HG02973 (cell line): ENCODE data around the gene SALL1.

ENCODE experiments used
- ATAC-seq: cut with Tn5 transposase; IDR thresholded peaks from one replicate; pipeline ENCODE4 v1.9.1; 2021; ENCODE audit warnings: moderate library complexity; ENCODE audit not compliant: unreplicated experiment

Gene SALL1

DNA sequence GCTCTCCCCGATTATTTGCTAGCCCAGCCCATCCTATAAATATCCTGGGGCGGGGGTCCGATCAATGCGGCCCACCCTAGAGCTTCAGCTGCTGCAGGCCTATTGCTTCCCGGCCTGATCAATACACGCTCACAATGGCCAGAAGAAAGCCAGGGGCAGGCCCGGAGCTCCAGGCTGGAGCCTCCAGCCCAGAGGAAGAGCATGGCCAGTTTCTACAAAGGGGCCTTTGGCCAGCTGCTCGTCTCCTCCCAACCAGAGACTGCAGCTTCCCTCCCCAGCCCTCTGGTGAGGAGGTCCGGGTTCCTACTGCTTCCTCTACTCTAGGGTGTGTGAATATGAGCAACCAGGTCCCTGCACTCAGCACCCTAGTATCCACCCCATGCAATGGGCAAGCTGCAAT is 36.7 kb downstream of the SALL1 start:
- no peak for ATAC-seq

DNA sequence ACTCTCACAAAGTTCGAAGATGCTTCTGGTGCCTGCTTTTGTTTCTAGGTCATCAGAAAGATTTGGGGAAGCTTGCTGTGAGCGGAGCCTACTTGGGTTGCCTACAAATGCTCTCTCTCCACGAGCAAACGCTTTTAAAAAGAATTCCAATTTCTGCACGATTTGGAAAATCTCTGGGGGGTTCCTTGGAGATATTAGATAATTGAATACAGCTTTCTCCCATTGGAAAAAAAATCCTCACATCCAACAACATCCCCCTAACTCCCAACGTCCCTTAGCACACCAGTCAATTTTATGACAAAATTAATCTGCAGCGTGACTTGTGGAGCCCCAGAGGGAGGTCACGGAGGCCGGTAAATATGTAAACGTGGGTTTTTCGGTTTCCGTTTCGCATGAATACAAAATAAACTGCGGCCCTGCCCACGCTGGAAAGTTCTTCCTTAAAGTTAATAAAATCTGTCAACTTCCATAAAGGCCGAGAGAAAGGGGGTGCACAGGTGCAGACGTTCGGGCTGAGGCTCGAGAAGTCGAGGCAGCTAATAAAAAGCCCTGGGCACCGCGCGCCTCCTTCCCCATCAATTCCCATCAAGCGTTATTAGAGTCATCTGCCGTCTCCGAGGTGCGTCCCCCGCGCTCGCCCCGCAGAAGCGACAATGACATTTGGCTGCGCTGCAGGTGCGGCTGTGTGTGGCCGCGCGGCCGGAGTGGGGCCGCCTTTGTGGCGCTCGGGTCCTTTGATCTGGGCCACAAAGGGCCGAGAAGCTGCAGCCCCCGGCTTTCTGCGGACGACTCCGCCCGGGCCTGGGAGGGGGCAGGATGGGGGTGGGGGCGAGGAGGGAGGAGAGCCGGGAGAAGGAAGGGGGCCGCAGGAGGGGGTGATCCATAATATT is 37.6 kb downstream of the SALL1 start:
- ATAC-seq = no peak

DNA sequence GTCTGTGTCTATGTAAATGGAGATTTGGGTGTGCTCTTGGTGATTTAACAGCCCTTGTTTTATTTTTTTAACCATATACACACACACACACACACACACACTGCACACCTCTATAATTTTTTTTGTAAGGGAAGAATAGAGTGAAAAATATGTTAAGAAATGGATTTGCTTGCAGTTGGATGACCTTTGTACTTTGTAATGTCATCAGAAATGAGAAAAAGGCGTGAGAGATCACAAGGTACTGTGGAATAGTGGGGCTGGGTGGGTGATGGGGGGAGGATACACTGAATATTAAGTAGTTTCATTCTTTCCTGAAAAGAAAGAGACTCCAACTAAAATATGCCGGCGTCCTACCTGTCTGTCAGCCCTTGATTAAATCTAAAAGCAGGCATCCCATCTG is 38.7 kb downstream of the SALL1 start:
- ATAC-seq = no peak

DNA sequence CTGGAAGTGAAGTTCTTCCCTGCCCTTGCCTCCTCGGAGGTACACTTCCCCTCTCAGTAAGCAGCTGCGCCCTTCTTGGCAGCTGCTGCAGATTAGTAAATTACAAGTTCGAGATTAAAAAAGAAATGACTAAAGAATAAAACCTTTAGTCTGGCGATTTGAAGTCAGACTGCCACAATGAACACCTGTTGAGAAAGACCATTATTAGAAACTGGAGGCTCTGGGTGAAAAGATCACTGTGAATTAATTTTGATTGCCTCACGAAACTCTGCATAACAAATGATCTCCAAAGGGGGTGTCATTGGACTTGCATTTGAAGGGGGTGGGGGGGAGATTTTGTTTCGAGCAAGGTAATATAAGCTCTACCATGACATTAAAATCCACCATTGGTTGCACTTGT is 39.3 kb downstream of the SALL1 start:
- no peak for ATAC-seq

DNA sequence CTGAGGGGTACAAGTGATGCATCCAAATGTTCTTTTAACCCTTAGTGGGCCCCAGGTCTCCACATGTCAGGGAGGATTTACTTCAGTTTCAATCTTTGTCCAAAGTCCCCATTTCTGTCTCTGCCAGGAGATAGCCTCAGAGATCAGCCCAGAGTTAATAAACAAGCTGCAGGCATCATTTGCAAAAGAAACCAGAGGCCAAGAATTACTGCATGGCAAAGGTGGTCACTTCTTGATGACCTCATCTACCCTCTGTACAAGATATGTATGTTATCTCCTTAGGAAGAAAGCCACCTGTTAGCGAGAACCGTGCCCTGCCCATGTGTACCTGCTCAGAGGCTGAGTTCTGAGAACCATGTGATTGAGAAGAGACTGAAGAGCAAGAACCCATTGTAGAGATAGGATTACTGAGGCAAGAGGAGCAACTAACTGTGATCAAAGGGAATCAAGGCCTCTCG is 40.3 kb downstream of the SALL1 start:
- no peak for ATAC-seq

DNA sequence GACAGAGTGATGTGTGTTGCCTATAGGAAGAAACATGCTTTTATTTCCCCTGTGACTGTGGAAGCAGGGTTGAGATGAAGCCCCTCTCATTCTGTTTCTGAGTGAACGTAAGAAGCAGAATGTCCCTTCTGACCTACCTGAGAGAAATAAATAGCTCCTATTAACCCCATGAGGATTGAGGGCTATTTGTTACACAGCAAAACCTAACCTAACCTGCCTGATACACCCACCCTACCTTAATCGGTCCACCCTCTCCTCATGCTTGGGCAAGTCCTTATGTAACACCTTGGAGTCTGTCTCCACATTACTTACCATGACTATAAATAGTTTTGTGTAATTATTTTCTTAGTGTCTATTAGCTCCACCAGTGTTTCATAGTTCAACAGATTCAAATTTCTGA is 41.9 kb downstream of the SALL1 start:
- no peak for ATAC-seq

DNA sequence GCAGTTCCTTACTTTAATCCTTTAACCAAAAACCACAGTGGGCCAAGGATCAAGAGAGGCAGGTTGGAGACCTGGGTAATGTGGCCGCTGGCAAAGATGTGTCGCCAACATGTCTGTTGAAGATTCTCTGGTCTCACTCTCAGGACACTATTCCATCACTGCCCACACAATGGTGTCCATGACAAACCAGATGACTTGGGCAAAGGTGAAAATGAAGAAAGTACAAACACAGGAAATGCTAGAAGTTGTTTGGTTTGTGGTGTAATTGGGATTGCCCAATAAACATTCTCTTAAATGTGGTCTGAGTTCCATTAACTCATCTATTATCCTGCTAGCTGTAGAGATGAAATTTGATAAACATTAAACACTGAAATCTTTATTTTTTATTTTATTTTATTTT is 43.3 kb downstream of the SALL1 start:
- ATAC-seq = no peak

DNA sequence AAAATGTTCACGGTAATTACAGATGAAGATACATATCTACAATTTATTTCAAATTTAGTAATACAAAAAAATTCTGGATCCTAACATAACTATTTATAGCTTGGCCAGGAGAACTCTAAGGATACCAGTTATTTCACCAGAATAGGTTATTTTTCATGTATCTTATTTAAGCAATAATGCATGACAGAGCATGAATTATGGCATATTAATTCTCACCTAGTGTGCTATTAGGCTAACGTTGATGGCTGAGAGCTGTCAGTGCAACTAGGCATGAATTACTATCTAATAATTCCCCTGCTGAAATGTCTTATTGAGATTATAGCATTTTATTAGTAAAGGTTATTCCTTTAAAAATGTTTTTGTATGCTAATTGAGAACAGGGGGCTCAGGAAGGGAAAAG is 44.5 kb downstream of the SALL1 start:
- ATAC-seq = no peak

DNA sequence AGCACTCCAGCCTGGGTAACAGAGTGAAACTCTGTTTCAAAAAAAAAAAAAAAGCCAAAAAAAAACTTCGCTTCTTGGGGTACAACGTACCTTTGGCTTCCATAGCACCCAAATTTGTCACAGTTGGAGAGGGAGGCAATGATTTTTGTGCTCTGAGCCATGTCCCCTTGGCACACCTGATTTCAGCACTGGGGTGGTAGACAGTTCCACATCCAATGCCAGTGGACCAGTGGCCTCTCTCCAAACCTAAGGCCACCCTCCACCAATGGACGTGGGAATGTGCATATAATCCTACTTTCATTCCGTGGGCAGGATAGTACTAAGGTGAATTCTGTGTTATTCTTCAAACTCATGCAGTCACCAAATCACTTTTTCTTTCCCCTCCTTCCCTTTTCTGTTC is 47.5 kb downstream of the SALL1 start:
- ATAC-seq = no peak

DNA sequence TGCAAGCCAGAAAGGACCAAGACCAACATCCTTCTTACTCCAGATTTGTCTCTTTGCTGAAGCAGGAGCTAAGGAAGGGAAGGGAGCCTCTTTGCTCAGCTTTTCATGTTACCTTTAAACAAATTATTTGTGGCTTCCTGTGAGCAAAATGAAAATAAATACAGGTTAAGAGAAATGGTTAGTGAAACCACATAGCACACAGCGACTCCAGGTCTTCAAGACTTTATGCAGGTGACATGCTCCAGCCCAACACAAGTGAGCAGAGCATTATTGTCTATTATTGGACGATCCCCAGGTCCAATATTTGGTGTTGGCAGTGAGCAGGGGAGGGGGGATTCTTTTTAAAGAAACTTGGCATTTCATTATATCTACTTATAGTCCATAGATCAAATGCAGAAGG is 53.3 kb downstream of the SALL1 start:
- no peak for ATAC-seq

DNA sequence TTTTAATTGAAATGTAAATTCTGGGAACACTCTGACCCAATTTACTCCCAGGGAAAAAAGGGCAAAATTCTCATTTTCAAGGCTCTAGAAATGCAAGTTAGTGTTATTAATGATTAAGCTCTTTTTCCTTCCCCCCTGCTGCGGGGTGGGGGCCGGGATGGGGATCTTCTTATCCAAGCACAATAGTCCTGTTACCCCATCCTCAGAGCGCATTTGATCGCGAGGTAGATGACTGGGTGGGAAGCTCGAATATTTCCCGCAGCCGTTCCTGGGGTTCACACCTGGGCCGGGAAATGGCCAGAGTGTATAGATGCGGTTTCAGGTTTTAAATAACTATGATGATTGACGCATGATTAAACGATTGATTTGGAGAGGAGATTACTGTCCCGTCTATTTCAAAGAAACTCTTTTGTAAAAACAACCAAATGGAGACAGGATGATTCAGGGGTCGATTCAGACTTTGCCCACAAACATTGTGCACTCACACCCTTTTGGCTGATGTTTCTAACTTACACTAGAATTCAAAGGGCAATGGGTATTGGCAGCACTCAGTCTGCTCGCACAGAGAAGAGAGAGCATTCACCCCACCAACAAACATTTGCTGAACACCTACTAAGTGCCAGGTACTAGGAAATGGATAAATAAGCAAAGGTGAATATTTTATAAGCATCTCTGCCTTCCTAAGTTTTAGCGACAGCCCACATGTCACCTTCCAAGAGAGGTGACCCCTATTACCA is 55.0 kb downstream of the SALL1 start:
- ATAC-seq = no peak

DNA sequence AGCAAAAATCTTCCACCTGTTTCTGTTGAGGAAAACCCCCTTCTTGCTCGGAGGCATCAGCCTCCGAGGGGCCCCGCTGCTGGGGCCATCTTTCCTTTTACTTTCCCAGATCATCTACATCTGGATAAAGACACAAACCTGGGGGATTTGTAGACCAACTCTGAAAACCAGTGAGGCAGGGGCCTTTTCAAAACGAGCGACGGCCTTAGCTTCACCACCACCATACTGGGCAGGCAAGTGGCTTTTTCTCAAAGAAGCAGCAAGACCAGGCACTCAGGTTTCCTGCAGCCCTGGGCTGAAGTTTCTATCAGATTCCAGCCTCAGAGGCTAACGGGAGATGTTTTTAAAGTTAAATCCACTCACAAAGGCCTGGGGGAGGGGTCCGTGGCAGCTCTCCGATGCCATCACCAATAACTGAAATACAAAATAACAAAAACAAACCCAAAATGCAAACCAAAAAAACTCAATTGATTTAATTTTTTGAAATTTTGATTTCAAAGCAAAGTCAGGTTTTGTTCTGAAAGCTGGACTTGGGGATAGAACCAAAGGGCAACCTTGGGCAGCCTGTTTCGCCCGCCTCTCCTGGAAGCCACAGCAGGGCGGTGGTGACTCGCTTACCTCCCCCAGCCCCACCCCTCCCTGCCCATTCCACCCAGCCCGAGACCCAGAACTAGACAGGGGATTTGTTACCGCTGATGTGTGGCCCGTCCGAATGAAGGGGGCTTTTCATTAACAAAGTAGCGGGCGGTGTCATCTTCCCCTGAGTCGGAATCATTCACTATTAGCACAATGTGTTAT is 55.8 kb downstream of the SALL1 start:
- no peak for ATAC-seq

DNA sequence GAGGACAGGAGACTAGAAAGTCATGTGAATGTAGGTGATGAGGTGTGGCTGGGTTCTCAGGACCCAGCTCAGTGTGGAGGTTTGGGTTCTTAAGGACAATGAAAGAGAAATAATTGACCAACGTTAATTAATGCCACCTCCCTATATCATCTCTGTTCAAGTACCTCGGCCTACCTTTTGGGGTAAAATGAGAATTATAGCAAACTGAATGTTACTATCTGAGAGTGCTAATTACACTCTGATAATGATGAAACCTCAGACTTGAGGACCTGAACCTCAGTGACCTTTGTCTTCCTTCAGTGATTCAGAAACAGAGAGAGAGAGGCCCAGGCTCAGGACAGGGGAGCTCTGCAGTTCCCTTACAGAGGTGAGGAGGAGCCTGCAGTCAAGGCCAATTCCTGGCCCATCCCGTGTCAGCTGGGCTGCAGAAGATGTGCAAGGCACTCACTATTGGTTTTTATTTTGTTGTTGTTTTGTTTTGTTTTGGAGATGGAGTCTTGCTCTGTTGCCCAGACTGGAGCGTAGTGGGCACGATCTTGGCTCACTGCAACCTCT is 57.3 kb downstream of the SALL1 start:
- ATAC-seq = no peak
